ENCODE data around the gene RNF128. TPM values are rescaled to one million over a fixed set of nuclear protein-coding genes. Genes with fewer than 3 reads are reported as not detected.

Gene RNF128
- total RNA-seq, 1 donor from 2014 or later: not detected

GRCh38 chrX:106698693-106699092 lies 27.8 kb upstream of the RNF128 start:
- Mint-ChIP-seq H3K4me1 (ENCODE audit: low read depth, unreplicated experiment) (no peaks in the 10 kb centered on the region), H3K9me3 (ENCODE audit: unreplicated experiment) (peaks cover under 1% of the 10 kb centered on the region), H3K27me3 (ENCODE audit: unreplicated experiment) (peaks cover 2% of the 10 kb centered on the region), H3K4me3 (ENCODE audit: unreplicated experiment) (no peak overlapping the region), H3K27ac (ENCODE audit: unreplicated experiment) (no peak overlapping the region), H3K36me3 (ENCODE audit: unreplicated experiment) (no peaks in the 10 kb centered on the region)
- no peak for TF ChIP-seq CTCF (IDR thresholded peaks at IDR 0.05; ENCODE audit: partially characterized antibody, unreplicated experiment)
- no peak for DNase-seq

- Mint-ChIP-seq H3K4me3 (ENCODE audit: unreplicated experiment) (no peak overlapping the region), H3K27me3 (ENCODE audit: unreplicated experiment) (peaks cover 2% of the 10 kb centered on the region), H3K4me1 (ENCODE audit: low read depth, unreplicated experiment) (no peaks in the 10 kb centered on the region), H3K36me3 (ENCODE audit: unreplicated experiment) (no peaks in the 10 kb centered on the region), H3K9me3 (ENCODE audit: unreplicated experiment) (peaks cover 1% of the 10 kb centered on the region), H3K27ac (ENCODE audit: unreplicated experiment) (no peak overlapping the region)
- TF ChIP-seq CTCF (IDR thresholded peaks at IDR 0.05; ENCODE audit: partially characterized antibody, unreplicated experiment): no peak
- no peak for DNase-seq
Observed at GRCh38 chrX:106702636-106703035, 23.9 kb upstream of the RNF128 start.

- peaks cover 4% of the 10 kb centered on the region for H3K4me1 Mint-ChIP-seq (ENCODE audit: low read depth, unreplicated experiment)
- no peak overlapping the region for H3K4me3 Mint-ChIP-seq (ENCODE audit: unreplicated experiment)
- peaks cover 1% of the 10 kb centered on the region for H3K9me3 Mint-ChIP-seq (ENCODE audit: unreplicated experiment)
- TF ChIP-seq CTCF (IDR thresholded peaks at IDR 0.05; ENCODE audit: partially characterized antibody, unreplicated experiment): no peak
- no peak for DNase-seq
- H3K27me3 Mint-ChIP-seq (ENCODE audit: unreplicated experiment): no peaks in the 10 kb centered on the region
- H3K27ac Mint-ChIP-seq (ENCODE audit: unreplicated experiment): no peak overlapping the region
- H3K36me3 Mint-ChIP-seq (ENCODE audit: unreplicated experiment): no peaks in the 10 kb centered on the region
Observed at GRCh38 chrX:106706466-106706865, 20.0 kb upstream of the RNF128 start.

- H3K9me3 Mint-ChIP-seq (ENCODE audit: unreplicated experiment): peaks cover 1% of the 10 kb centered on the region
- TF ChIP-seq CTCF (IDR thresholded peaks at IDR 0.05; ENCODE audit: partially characterized antibody, unreplicated experiment): no peak
- no peak overlapping the region for H3K4me3 Mint-ChIP-seq (ENCODE audit: unreplicated experiment)
- no peaks in the 10 kb centered on the region for H3K27me3 Mint-ChIP-seq (ENCODE audit: unreplicated experiment)
- no peak for DNase-seq
- peaks cover 4% of the 10 kb centered on the region for H3K4me1 Mint-ChIP-seq (ENCODE audit: low read depth, unreplicated experiment)
- no peak overlapping the region for H3K27ac Mint-ChIP-seq (ENCODE audit: unreplicated experiment)
- no peaks in the 10 kb centered on the region for H3K36me3 Mint-ChIP-seq (ENCODE audit: unreplicated experiment)
Observed at GRCh38 chrX:106707771-106708454, 18.6 kb upstream of the RNF128 start.

GRCh38 chrX:106710771-106711170 lies 15.7 kb upstream of the RNF128 start:
- DNase-seq: no peak
- Mint-ChIP-seq H3K4me1 (ENCODE audit: low read depth, unreplicated experiment) (peaks cover 4% of the 10 kb centered on the region), H3K4me3 (ENCODE audit: unreplicated experiment) (no peak overlapping the region), H3K27me3 (ENCODE audit: unreplicated experiment) (no peaks in the 10 kb centered on the region), H3K27ac (ENCODE audit: unreplicated experiment) (no peak overlapping the region), H3K9me3 (ENCODE audit: unreplicated experiment) (no peaks in the 10 kb centered on the region), H3K36me3 (ENCODE audit: unreplicated experiment) (no peaks in the 10 kb centered on the region)
- no peak for TF ChIP-seq CTCF (IDR thresholded peaks at IDR 0.05; ENCODE audit: partially characterized antibody, unreplicated experiment)
